Left lung (tissue), 10 donors: ENCODE results near the gene ZDHHC7. TPM values are rescaled to one million over a fixed set of nuclear protein-coding genes. Genes with fewer than 3 reads are reported as not detected.

Experiments
- ATAC-seq: fragments of 200-7000 bp; cut with Tn5 transposase; one replicate; pipeline ENCODE4 v1.9.1; 2020; ENCODE audit warnings: moderate library complexity
- DNase-seq, 4 donors: peaks; one replicate each; pipeline ENCODE4 v3.0.0-alpha.2; 2013 to 2020
- H3K27ac ChIP-seq, 2 donors: fragments of 200-600 bp; sonication (generic) in 1 of 2; one replicate each; pipeline versions ENCODE4 v1.5.0 to v1.8.0; 2020 to 2021
- H3K27me3 ChIP-seq, 2 donors: fragments of 200-600 bp; sonication (generic) in 1 of 2; one replicate each; pipeline versions ENCODE4 v1.5.0 to v1.8.0; 2020 to 2021
- H3K36me3 ChIP-seq, 2 donors: fragments of 200-600 bp; sonication (generic) in 1 of 2; one replicate each; pipeline versions ENCODE4 v1.5.0 to v1.8.0; 2020 to 2021
- H3K4me1 ChIP-seq, 2 donors: fragments of 200-600 bp; one replicate each; pipeline ENCODE4 v1.8.0; 2021
- H3K4me3 ChIP-seq, 2 donors: fragments of 200-600 bp; sonication (generic) in 1 of 2; one replicate each; pipeline versions ENCODE4 v1.5.0 to v1.8.0; 2020 to 2021; ENCODE audit warnings: mild to moderate bottlenecking in 1 of 2
- H3K9me3 ChIP-seq, 2 donors: fragments of 200-600 bp; sonication (generic) in 1 of 2; one replicate each; pipeline versions ENCODE4 v1.5.0 to v1.8.0; 2020 to 2021
- intact Hi-C, 2 donors: fragments of 100-400 bp; cut with DNase I; formaldehyde crosslinking; loops; one replicate each; pipeline versions ENCODE4 v1.11.2 to v1.14.2; 2022
- polyA plus RNA-seq, 6 donors: library from polyadenylated mRNA; unstranded; fragments of 120-200 nt; gene quantifications; one replicate each; pipeline ENCODE4 v1.2.1, GENCODE V29; 2013; ENCODE audit not compliant: insufficient read length in 6 of 6
- total RNA-seq, 2 donors: library from RNA; stranded (reverse); fragmentation: NEBNext Ultra II Directional; extraction: Animal tissue kit (Norgen Biotek cat#: 25700); gene quantifications; one replicate each; pipeline ENCODE4 v1.2.1, GENCODE V29; 2021
- TF ChIP-seq, protein P1 (sequence below), 2 donors: fragments of 200-600 bp; sonication (generic) in 1 of 2; IDR thresholded peaks; one replicate each; pipeline versions ENCODE4 v1.5.0 to v1.8.0; 2021; ENCODE audit warnings: antibody characterized with exemption in 2 of 2
- donor health status: DM: no; HTN: yes; CAD: no.
- donor health status: DM: no; HTN: no; CAD: no.

ZDHHC7 gene
- total and polyA plus RNA-seq, 8 donors: 52.5 to 82.3 (median 59.7) TPM

DNA sequence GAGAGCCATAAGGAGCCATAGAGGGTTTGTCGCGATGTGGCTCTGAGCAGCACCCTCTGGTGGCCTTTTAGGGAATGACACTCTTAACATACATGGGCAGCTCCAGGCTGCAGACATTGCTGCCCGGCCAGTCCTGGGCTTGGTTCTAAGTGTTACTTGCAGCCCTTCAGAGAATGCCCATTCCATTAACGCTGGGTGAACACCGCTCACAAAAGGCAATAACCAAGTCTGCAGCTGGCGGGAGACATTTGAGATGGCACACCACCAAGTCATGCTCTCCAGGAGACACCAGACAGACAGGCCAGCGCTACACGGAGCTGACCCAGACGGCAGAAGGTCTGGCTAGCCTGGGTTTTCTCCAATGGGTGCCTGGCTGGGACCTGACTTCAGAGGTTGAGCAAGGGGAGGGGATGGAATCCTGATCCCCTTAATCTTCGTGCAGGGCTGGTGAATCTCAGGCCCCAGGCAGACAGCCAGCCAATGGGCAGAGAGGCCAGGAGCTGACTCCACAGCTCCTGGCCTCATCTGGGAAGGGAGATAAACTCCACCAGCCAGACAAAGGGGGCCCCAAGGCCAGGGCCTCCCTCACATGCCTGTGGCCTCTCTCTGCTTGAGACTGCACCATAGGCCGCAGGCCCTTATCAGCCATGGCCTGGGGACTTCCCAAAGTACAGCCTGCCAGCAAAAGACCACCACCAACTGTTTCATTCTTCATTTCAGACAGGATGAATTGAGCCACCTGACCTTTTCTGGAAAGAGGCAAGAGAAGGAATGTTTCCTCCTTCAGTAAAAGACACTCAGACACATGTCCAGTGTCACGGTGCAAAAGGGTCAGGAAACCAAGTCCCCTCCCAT lies 58.8 kb downstream of the ZDHHC7 start:
- intact Hi-C loops: loop anchor here in 1 of 2 donors (5.0 kb wide), 1 partner anchor 200 kb away; no protein-coding TSS in a partner anchor
- peak; percentile 56 to 87 (median 73) for DNase-seq
- peak overlapping the region in 1 of 2 donors; percentile 33 for H3K27ac ChIP-seq

GRCh38 chr16:84950906-84951305 lies 60.4 kb downstream of the ZDHHC7 start:
- no peak overlapping the region for H3K4me3 ChIP-seq
- ATAC-seq: no peak
- H3K27ac ChIP-seq: no peak overlapping the region
- no peak for DNase-seq
- H3K9me3 ChIP-seq: no peaks in the 10 kb centered on the region
- no peaks in the 10 kb centered on the region for H3K27me3 ChIP-seq
- H3K36me3 ChIP-seq: no peaks in the 10 kb centered on the region
- intact Hi-C loops: loop anchor here in 1 of 2 donors (5.0 kb wide), 1 partner anchor 199 kb away; no protein-coding TSS in a partner anchor
- TF ChIP-seq, protein P1, sequence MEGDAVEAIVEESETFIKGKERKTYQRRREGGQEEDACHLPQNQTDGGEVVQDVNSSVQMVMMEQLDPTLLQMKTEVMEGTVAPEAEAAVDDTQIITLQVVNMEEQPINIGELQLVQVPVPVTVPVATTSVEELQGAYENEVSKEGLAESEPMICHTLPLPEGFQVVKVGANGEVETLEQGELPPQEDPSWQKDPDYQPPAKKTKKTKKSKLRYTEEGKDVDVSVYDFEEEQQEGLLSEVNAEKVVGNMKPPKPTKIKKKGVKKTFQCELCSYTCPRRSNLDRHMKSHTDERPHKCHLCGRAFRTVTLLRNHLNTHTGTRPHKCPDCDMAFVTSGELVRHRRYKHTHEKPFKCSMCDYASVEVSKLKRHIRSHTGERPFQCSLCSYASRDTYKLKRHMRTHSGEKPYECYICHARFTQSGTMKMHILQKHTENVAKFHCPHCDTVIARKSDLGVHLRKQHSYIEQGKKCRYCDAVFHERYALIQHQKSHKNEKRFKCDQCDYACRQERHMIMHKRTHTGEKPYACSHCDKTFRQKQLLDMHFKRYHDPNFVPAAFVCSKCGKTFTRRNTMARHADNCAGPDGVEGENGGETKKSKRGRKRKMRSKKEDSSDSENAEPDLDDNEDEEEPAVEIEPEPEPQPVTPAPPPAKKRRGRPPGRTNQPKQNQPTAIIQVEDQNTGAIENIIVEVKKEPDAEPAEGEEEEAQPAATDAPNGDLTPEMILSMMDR (IDR thresholded peaks at IDR 0.05): no peak
- peaks cover 7 to 35% of the 10 kb centered on the region in 2 donors for H3K4me1 ChIP-seq

More for the DNA sequence above, 58.8 kb downstream of the ZDHHC7 start:
- Histone ChIP-seq H3K4me3 (no peak overlapping the region), H3K27me3 (no peaks in the 10 kb centered on the region), H3K36me3 (no peaks in the 10 kb centered on the region), H3K9me3 (no peaks in the 10 kb centered on the region), H3K4me1 (peaks cover 7 to 28% of the 10 kb centered on the region in 2 donors)
- peak; percentile 96 for ATAC-seq
- TF ChIP-seq, protein P1 (IDR thresholded peaks at IDR 0.05): peak; percentile 82 to 97

DNA sequence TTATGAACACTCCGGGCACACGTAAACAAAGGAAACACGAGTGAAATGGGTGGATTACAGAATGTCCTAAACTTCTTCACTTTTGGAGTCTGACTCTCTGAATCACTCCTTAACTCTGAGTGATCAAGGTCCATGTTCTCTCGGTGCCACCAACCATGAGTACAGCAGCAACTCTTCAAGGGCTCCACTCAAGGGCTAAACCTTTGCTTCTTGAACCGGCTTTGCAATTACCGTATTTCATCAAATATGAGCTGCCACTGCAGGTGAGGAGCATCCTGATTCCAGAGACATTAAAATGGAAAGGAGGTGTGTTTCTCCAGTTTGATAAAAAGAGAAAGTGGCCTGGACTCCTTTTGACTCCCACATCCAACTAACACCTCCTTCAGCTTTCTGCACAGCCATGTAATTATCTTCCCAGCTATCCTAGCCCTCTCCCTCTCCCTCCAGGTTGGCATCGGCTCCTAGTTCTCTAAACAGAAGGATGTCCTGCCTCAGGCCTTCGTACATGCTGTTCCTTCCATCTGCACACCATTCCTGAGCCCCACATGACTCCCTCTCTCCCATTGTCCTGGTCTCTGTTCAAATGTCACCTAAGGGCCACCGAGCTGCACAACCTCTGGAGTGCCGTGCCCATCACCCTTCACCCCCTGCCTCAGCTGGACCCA lies 61.4 kb downstream of the ZDHHC7 start:
- Histone ChIP-seq H3K27me3 (no peaks in the 10 kb centered on the region), H3K9me3 (no peaks in the 10 kb centered on the region), H3K4me1 (peaks cover 7 to 35% of the 10 kb centered on the region in 2 donors), H3K4me3 (no peak overlapping the region), H3K36me3 (no peaks in the 10 kb centered on the region), H3K27ac (no peak overlapping the region)
- intact Hi-C loops: loop anchor here in 1 of 2 donors (5.0 kb wide), 1 partner anchor 198 kb away; no protein-coding TSS in a partner anchor
- ATAC-seq (peak; percentile 69), DNase-seq (no peak)
- TF ChIP-seq, protein P1 (IDR thresholded peaks at IDR 0.05): no peak

GRCh38 chr16:84948851-84949610 lies 62.3 kb downstream of the ZDHHC7 start:
- intact Hi-C loops: no loop called here

More at GRCh38 chr16:84948851-84949610, 62.3 kb downstream of the ZDHHC7 start:
- no peak for DNase-seq
- Histone ChIP-seq H3K4me3 (no peak overlapping the region), H3K4me1 (peaks cover 7 to 35% of the 10 kb centered on the region in 2 donors), H3K27ac (no peak overlapping the region), H3K9me3 (no peaks in the 10 kb centered on the region), H3K36me3 (no peaks in the 10 kb centered on the region), H3K27me3 (no peaks in the 10 kb centered on the region)
- ATAC-seq: no peak
- TF ChIP-seq, protein P1 (IDR thresholded peaks at IDR 0.05): no peak
